Measurements from ENCODE around the gene SH3RF2. TPM values are rescaled to one million over a fixed set of nuclear protein-coding genes. Genes with fewer than 3 reads are reported as not detected.
"Not testable (repeated sequence)": the region's sequence is repeated elsewhere in the genome, so short reads cannot be mapped to it uniquely, and the experiment has no call there.

SH3RF2 gene
- total RNA-seq, 1 donor from 2014 or later = 231 TPM

DNA sequence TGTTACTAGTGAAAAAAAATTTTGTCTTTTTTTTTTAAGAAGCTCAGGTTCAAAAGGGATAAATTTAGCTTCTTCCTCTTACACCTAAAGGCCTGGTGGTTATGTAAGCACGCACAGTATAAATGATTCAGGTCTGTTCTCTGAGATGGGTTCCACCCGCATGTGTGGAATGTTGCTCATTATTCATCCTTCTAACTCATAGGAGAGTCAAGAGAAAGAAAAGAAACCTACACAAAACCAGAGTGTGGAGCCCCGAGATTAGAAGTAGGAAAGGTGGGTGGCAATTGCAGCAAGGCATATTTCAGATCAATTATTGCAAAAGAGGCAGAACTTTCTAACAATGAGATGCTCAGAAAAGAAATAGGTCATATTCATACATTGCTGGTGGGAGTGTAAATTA is 155.5 kb downstream of the SH3RF2 start:
- no peak for DNase-seq (ENCODE audit: low spot score)
- intact Hi-C loops (cut with DNase I) = no loop called here

DNA sequence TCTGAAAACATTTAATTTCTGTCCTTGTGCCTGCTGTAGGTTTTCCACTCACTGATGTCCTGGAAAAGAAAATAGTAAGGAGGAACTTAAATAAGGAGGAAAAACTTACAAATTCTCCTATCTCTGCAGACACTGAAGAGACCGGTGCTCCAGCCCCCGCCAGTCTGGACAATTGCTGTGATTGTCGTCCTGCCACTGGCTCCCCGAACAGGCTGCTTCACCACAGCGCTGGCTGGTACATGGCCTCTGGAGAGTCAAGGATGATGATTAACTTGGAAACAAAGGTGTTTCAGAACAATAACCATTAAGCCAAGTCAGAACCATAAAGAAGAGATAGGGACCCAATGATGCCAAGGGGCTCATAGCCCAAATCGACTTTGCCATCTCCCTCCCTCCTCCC is 161.7 kb downstream of the SH3RF2 start:
- intact Hi-C loops (cut with DNase I) = no loop called here

DNA sequence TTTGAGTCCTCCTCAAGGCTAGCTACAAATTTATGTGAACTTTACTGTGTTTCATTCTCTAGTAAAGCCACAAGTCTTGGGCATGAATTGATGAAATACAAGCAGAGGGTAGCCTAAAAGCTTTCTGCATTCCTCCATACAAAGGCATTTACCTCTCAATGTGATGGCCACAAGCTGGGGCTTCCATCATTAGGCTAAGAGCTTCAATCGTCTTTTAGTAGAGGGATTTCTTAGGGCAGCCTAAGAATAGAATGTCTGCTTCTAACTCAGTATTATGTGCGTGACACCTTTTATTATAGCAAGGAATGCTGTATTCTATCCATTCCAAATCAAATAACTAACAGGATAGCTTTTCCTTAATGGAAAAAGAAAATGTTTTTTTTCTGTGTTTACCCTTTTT is 165.3 kb downstream of the SH3RF2 start:
- DNase-seq (ENCODE audit: low spot score) = no peak
- intact Hi-C loops (cut with DNase I) = no loop called here

More for the DNA sequence above, 161.7 kb downstream of the SH3RF2 start:
- DNase-seq (ENCODE audit: low spot score) = no peak

DNA sequence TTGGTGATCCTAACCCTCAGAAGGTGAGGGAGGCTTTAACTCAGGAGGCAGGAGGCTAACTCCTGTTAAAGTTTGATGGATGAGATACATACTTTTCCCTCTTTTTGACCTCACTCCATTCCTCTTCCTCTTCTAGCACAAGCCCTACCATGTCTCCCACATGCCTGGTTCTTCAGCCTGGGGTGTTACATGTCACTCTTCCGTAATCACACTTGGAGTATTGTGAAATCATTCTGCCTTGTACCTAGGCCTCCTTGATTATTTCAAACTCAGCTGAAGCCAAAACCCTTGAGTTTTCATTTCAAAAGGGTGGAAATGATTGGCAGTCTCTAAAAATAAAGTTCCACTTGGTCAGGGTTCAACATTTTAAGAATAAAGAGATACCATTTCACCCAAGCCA is 167.2 kb downstream of the SH3RF2 start:
- intact Hi-C loops (cut with DNase I) = no loop called here
- DNase-seq (ENCODE audit: low spot score) = no peak

DNA sequence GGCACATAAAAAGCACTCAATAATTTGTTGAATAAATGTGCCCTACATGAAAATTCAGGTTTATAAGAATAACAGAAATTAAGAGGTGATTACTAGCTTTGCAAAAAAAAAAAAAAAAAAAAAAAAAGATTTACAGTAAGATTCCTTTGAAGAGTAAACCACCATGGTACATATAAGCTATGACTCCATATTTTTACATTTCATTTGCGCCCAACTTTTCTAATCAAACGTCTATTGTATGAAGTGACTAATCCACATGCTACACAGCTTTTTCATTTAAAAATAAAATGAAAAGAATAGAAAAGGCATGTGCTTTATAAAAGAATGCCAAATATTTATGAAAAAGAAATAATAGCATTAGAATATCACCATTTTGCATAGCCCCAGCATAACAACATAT is 169.1 kb downstream of the SH3RF2 start, which contains the start of gene PLAC8L1:
PLAC8L1 (minus strand) TSS at position 101 of the 400 bp plus-strand sequence. CDS start 1,266 bp downstream, outside the sequence.
- no peak for DNase-seq (ENCODE audit: low spot score)
- intact Hi-C loops (cut with DNase I) = no loop called here

DNA sequence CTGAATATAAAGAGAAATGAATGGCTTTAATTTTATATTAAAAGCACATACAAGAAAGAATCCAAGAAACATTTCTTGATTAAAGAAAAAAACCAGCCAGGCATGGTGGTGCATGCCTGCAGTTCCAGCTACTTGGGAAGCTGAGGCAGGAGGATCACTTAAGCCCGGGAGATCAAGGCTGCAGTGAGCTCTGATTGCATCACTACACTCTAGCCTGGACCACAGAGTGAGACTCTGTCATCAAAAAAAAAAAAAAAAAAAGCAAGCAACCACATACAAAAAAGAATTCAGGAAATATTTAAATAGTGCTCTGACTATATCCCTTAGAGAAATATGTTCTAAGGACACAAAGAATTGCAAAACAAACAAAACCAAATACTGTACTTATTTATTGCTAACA is 171.5 kb downstream of the SH3RF2 start:
- intact Hi-C loops (cut with DNase I) = no loop called here
- DNase-seq (ENCODE audit: low spot score) = no peak

DNA sequence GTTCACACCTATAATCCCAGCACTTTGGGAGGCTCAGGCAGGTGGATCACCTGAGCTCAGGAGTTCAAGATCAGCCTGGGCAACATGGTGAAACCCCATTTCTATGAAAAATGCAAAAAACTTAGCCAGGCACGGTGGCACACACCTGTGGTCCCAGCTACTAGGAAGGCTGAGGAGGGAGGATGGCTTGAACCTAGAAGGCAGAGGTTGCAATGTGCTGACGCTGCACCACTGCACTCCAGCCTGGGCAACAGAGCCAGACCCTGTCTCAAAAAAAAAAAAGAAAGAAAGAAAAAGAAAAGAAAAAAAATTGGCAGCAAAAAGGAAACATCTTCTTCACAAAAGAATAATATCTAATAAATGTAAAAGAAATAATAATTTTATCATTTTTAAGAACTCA is 172.5 kb downstream of the SH3RF2 start:
- intact Hi-C loops (cut with DNase I); DNase-seq (ENCODE audit: low spot score): not testable (repeated sequence)

DNA sequence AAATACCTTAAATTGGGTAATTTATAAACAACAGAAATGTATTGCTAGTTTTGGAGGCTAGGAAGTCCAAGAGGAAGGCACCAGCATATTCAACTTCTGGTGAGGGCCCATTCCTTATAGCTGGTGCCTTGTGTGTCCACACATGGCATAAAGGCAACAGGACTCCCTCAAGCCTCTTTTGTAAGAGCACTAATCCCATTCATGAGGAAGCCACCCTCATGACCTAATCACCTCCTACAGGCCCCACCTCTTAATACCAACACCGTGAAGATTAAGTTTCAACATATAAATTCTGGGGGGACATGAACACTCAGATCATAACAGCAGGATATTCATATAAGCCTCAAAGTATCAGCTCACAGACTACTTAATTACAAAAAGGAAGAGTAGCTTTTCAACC is 173.0 kb downstream of the SH3RF2 start:
- DNase-seq (ENCODE audit: low spot score) = no peak
- intact Hi-C loops (cut with DNase I) = no loop called here

DNA sequence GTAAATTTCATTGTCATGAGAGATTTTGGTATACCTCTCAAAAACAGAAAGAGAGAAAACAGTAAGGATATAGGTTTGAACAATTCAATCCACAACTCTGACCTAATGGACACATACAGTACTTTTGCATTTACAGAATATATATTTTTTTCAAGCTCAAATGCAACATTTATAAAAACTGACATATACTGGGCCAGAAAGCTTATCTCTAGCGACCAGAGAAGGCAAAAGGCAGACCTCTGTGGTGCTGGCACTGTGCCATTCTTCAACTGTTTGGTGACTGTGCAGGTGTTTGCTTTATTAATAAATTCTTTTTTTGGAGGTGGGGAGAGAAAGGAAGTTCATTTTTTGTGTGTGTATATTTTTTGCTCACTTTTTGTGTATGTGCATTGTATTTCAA is 175.0 kb downstream of the SH3RF2 start:
- no peak for DNase-seq (ENCODE audit: low spot score)
- intact Hi-C loops (cut with DNase I) = no loop called here

DNA sequence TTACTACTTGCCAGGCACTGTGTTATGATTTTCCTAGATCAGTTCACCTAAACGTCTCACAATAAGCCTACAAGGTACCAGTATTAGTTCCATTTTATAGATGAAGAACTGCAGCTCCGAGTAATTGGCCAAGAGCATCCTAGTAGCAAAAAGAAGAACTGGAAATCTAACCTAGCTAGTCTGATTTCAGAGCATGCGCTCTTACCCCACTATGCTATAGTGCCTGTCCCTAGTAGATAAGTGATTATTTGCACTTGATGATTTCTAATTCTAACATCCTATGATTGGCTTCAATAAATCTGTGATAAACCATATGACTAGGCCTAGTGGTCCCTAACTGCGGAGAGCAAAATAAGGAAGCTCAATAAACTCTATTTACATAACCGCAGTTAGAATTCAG is 176.1 kb downstream of the SH3RF2 start:
- DNase-seq (ENCODE audit: low spot score) = no peak
- intact Hi-C loops (cut with DNase I) = no loop called here

Other genes with a start within 250 kb of the SH3RF2 start
- gene PRELID2, start 101.2 kb upstream of the SH3RF2 start, total RNA-seq = 10.5 TPM
- 0.78 TPM for gene GRXCR2, start 63.6 kb upstream of the SH3RF2 start, total RNA-seq
- gene PLAC8L1, start 169.0 kb downstream of the SH3RF2 start, total RNA-seq = not detected
- gene LARS1, start 246.1 kb downstream of the SH3RF2 start, total RNA-seq = 77.5 TPM

All from cardiac septum (tissue), 1 donor.